GM21390 (cell line): ENCODE measurements around the gene GSTM5.
"Not testable (repeated sequence)": the region's sequence is repeated elsewhere in the genome, so short reads cannot be mapped to it uniquely, and the experiment has no call there.

Source experiments
- ATAC-seq: cut with Tn5 transposase; IDR thresholded peaks from one replicate; pipeline ENCODE4 v1.9.1; 2021; ENCODE audit not compliant: unreplicated experiment

GSTM5 gene

GRCh38 chr1:109695138-109695537, 16.9 kb upstream of the GSTM5 start:
- ATAC-seq = not testable (repeated sequence)

GRCh38 chr1:109697066-109697465, 15.0 kb upstream of the GSTM5 start:
- no peak for ATAC-seq

GRCh38 chr1:109697861-109698260, 14.2 kb upstream of the GSTM5 start:
- ATAC-seq = not testable (repeated sequence)

- not testable (repeated sequence) for ATAC-seq
Observed at GRCh38 chr1:109702940-109703339, 9.1 kb upstream of the GSTM5 start.

- ATAC-seq = no peak
Observed at GRCh38 chr1:109704173-109704572, 7.9 kb upstream of the GSTM5 start.

- no peak for ATAC-seq
Observed at GRCh38 chr1:109705411-109705810, 6.6 kb upstream of the GSTM5 start.

- not testable (repeated sequence) for ATAC-seq
Observed at GRCh38 chr1:109708949-109709348, 3.1 kb upstream of the GSTM5 start.

GRCh38 chr1:109709822-109710221, 2.2 kb upstream of the GSTM5 start:
- ATAC-seq = not testable (repeated sequence)

- ATAC-seq = no peak
Observed at GRCh38 chr1:109712321-109712864, 342 bp downstream of the GSTM5 start.

GRCh38 chr1:109713636-109714035, 1.6 kb downstream of the GSTM5 start:
- no peak for ATAC-seq

- ATAC-seq = no peak
Observed at GRCh38 chr1:109714661-109715372, 2.8 kb downstream of the GSTM5 start.

- ATAC-seq = no peak
Observed at GRCh38 chr1:109716121-109716520, 4.1 kb downstream of the GSTM5 start.

GRCh38 chr1:109716570-109717090, 4.6 kb downstream of the GSTM5 start:
- no peak for ATAC-seq

- ATAC-seq = no peak
Observed at GRCh38 chr1:109717729-109718128, 5.7 kb downstream of the GSTM5 start.

- ATAC-seq = no peak
Observed at GRCh38 chr1:109718495-109718894, 6.4 kb downstream of the GSTM5 start.

- ATAC-seq = no peak
Observed at GRCh38 chr1:109719337-109719837, 7.3 kb downstream of the GSTM5 start.

GRCh38 chr1:109721042-109721441, 9.0 kb downstream of the GSTM5 start:
- ATAC-seq = no peak

GRCh38 chr1:109721971-109722370, 9.9 kb downstream of the GSTM5 start:
- ATAC-seq = no peak

- ATAC-seq = no peak
Observed at GRCh38 chr1:109722908-109723691, 11.0 kb downstream of the GSTM5 start.

- ATAC-seq = no peak
Observed at GRCh38 chr1:109724933-109725332, 12.9 kb downstream of the GSTM5 start.

- no peak for ATAC-seq
Observed at GRCh38 chr1:109725510-109725909, 13.5 kb downstream of the GSTM5 start.

GRCh38 chr1:109726007-109726406, 14.0 kb downstream of the GSTM5 start:
- no peak for ATAC-seq
